Measurements from ENCODE around the gene CRTAC1.

DNA sequence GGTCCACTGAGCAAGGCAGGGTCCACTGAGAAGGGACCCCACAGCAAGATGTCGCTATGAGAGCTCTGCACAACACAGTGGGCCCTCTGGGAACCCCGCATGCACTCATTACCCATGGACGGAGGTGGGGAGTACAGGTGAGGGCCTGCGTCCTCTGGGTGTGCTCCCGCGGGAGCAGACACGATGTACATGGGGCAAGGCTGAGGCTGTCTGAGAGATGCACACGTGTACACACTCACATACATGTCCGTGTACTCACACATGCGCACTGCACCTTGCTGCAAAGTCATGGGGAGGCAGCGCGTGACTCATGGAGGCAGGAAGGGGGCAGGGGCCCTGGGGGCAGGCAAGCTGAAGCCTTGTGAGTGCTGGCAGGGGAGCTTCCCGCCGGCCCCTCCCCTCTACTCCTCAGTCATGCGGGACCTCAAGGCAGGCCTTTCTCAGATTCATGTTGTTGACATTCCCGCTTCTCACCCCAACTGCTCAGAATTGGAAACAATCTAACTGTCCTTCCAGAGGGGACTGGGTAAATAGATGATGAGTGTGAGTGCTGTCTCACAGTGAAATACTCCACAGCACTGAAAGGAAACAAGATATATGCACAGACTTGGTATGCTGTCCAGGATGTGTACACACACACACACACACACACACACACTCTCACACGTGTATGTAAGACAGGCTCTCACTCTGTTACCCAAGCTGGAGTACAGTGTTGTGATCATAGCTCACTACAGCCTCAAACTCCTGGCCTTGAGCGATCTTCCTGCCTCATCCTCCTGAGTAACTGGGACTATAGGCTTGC lies 140.8 kb downstream of the CRTAC1 start:
- no peak for TF ChIP-seq EP300 (IDR thresholded peaks at IDR 0.05; ENCODE audit: low read depth)
- TF ChIP-seq, protein P1, sequence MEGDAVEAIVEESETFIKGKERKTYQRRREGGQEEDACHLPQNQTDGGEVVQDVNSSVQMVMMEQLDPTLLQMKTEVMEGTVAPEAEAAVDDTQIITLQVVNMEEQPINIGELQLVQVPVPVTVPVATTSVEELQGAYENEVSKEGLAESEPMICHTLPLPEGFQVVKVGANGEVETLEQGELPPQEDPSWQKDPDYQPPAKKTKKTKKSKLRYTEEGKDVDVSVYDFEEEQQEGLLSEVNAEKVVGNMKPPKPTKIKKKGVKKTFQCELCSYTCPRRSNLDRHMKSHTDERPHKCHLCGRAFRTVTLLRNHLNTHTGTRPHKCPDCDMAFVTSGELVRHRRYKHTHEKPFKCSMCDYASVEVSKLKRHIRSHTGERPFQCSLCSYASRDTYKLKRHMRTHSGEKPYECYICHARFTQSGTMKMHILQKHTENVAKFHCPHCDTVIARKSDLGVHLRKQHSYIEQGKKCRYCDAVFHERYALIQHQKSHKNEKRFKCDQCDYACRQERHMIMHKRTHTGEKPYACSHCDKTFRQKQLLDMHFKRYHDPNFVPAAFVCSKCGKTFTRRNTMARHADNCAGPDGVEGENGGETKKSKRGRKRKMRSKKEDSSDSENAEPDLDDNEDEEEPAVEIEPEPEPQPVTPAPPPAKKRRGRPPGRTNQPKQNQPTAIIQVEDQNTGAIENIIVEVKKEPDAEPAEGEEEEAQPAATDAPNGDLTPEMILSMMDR (IDR thresholded peaks at IDR 0.05) = no peak
- TF ChIP-seq POLR2AphosphoS5 (IDR thresholded peaks at IDR 0.05) = no peak

All from transverse colon (tissue), 4 donors.